HG03108 (cell line): ENCODE data around the gene PAMR1.
A peak's percentile ranks its signal among the peaks of the same experiment; 100 is the strongest.

Experiments used
- ATAC-seq: cut with Tn5 transposase; IDR thresholded peaks from one replicate; pipeline ENCODE4 v1.9.1; 2021; ENCODE audit warnings: moderate library complexity; ENCODE audit not compliant: unreplicated experiment

PAMR1 gene

GRCh38 chr11:35501776-35502175 is 23.6 kb downstream of the PAMR1 start:
- ATAC-seq, result no peak

- ATAC-seq, result no peak
Measured at GRCh38 chr11:35500744-35501143, 24.7 kb downstream of the PAMR1 start.

- ATAC-seq, result no peak
Measured at GRCh38 chr11:35496416-35496815, 29.0 kb downstream of the PAMR1 start.

- no peak for ATAC-seq
Measured at GRCh38 chr11:35494957-35495490, 30.4 kb downstream of the PAMR1 start.

GRCh38 chr11:35491231-35491871 is 34.1 kb downstream of the PAMR1 start:
- ATAC-seq, result no peak

DNA sequence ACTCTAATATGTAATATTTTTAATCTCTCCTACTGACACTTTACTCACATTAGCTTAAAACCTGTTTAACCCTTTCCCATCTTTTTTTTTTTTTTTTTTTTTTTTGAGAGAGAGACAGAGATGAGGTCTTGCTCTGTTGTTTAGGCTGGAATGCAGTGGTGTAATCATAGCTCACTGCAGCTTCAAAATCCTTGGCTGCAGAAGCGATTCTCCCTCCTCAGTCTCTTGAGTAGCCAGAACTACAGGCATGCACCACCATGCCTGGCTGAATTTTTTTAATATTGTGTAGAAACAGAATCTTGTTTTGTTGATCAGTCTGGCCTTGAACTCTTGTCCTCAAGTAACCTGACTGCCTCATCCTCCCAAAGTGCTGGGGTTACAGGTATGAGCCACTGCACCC is 37.3 kb downstream of the PAMR1 start:
- no peak for ATAC-seq

DNA sequence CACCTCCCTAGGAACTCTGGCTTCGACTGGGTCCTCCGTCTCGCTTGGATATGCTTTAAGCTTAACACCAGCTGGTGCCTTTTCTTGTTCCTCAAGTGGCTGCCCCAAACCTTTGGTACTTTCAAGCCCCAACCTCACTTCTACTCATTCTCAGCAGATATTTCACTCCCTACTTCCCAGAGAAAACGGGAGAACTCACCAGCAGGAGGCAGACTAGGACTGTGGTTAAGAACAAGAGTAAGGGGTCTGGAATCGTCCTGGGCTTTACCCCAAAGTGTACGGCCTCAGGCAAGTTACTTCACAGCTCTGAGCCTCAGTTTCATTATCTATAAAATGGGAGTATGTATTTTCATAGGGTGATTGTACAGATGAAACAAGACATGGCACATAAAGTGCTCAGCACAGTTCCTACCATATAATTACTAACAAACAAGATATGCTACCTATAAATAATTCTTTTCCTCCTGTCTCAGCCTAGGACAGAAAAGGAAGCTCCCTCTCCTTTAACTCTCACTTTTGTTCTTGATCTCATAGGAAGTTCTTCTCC is 37.8 kb downstream of the PAMR1 start:
- ATAC-seq, result no peak

DNA sequence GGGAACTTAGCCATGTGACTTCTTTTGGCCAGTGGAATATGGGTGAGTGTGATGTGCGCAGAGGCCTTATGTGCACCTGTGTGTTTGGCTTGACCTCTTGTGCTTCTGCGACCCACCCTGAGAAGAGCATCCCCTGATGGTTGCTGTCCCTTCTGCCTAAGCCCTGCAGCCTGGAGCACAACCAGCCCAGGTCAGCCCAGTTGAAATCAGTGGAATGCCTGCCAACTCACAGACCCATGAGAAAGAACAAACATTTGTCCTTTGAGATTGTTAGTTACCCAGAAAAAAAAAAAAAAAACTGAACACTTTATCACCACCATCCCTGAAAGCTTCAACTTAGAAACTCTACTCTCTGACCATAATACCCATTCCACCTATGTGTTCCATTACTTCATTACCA is 38.5 kb downstream of the PAMR1 start:
- ATAC-seq, result no peak

DNA sequence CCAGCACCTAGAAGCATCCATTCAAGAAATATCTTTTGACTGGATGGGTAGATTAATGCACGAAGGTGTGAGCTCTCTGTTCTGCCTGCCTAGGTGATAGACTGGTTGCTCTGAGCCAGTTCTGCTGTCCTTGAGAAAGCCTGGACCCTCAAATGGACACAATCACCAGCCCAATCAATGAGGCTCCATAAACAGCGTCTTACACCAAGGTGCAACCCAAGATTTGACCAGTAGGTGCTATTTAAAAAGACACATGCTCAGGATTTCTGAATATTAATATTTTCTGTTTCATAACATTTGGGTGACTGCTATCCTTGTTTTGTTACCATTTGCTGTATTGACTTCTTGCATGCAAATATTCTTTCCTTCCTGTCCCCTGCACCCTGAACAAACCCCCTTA is 39.0 kb downstream of the PAMR1 start:
- ATAC-seq, result no peak

- ATAC-seq, result peak; percentile 85
Measured at GRCh38 chr11:35485656-35486322, 39.6 kb downstream of the PAMR1 start.

GRCh38 chr11:35484435-35484834 is 41.0 kb downstream of the PAMR1 start:
- ATAC-seq, result no peak

DNA sequence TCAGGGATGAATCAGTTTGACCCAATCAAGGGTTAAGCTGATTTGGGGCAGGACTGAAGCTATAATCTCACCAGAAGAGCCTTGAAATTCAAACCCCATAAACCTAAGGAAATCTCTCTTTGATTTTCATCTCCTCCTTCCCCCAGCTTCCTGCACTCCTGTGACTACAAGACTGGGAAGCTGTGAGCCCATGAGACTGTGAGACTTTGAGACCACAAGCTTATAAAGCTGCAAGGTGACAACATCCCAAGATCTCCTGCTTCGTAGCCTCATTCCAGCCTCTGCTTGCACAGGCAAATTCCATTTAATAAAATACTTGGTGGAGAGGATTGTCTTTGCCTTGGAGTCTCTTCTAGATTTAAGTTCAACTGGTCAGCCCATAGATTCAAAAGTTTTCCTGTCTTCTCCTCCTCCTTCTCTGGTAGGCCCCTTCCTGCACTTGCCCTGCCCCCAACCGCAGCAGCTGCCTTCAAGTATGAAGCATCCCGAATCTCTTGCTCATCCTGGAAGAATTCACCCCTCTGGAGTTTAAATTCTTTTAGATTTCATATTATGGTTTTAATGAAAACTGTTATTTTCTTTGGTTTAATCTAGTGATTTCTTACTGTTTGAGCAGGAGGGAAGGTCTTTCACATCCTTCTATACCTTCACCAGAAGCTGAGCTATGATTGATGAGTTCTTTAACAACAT is 42.1 kb downstream of the PAMR1 start:
- no peak for ATAC-seq

- no peak for ATAC-seq
Measured at GRCh38 chr11:35479731-35480130, 45.7 kb downstream of the PAMR1 start.

DNA sequence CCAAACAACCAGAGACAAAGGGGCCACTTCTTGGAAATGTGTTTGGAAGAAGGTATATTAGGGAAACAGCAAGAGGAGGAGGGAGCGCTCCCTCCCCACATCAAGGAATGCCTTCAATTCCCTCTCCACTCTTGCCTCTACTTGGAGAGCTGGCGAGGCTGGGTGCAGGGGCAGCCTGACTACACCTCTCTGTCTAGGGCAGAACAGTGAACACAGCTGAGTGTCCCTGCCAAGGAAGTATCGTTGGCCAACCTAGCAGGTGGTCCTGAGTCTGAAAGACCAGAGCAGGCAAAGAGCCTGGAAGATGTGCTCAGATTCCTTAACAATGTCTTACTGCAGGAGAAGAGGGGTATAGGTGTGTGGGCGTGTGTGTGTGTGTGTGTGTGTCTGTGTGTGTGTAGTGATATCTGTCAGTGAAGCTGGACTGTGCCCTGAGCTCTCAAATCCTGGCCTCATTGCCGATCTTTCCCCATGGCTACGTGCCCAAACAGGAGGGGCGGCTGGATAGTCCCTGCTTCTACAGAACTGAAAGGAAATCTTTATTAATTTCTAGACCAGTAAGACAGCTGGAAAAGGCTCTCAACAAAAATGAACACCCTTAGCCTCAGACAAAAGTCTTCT is 46.8 kb downstream of the PAMR1 start:
- no peak for ATAC-seq

DNA sequence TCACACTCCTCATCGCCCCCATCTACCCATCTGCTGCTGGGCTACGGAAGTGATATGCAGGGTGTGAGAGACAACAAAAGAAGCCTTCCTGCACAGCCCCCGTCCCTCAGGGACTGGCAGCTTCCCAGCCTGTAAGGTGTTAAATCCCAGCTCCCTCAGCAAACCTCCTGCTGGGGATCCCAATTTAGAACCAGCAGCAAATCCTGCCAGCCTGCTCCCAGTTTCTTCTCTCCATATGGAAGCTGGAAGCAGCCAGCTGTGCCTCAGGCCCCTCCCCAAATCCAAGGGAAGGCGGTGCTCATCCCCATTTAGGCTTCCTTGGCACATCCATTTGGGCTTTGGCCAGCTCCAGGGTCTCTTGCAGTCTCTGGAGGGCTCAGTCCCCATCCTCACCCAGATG is 47.5 kb downstream of the PAMR1 start:
- ATAC-seq, result no peak

DNA sequence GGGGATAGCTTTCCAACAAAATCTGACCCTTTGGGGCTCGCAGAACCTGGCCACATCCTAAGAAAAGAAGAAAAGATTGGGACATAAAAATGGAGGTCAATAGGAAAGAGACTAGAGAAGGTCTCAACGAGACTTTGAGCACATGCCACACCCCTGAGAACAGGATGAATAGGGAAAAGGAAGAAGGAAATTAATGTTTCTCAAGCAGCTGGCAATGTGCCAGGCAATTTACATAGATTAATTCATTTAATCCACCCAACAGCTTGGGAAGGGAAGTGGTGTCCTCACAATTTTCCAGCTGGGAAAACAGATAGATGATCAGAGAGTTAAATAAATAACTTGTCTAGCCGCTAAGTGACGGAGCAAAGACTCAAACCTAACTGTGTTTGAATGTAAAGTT is 50.7 kb downstream of the PAMR1 start:
- no peak for ATAC-seq

DNA sequence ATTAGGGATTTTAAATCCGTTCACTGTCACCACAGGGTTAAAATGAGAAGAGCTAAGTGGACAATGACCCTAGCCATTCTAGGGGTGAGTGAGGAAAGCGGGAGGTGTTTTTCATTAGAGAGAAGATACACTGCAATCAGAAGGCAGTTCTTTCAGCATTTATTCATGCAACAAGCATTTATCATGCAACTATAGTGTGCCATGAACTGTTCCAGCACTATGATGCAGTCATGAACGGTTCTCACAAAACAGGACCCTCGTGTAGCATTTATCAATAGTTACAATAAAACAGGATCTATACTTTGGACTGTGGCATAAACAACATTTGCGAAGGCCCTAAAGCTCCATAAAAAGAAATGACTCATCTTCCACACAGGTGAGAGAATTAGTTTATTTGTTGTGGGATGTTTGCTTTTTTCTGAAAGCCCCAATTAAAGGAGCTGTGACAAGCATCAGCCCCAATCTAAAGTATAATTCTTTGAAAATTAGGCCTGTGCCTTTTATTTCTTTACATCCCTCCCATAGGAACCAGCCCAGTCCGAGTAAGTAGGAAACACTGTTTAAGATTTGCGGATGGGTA is 51.5 kb downstream of the PAMR1 start:
- no peak for ATAC-seq

DNA sequence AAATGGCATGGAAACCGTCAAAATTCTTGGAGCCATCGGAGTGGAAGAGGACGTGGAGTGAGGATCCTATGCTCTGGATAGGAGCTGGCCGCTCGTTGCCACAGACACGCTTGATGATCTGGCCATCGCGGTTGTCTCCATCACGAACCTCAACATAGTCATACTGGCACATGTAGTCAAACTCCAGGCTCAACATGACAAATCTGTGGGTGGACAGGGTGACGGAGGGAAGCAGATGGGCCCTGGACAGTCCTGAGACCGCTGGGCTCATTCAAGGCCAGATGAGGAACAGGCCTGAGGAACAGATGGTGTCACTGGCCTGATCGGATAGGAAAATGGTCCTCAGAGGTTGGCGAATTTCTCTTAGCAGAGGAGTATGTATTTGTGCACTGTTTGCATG is 54.8 kb downstream of the PAMR1 start:
- no peak for ATAC-seq

GRCh38 chr11:35466058-35466457 is 59.4 kb downstream of the PAMR1 start:
- ATAC-seq, result no peak

GRCh38 chr11:35464308-35464707 is 61.1 kb downstream of the PAMR1 start:
- ATAC-seq, result no peak

DNA sequence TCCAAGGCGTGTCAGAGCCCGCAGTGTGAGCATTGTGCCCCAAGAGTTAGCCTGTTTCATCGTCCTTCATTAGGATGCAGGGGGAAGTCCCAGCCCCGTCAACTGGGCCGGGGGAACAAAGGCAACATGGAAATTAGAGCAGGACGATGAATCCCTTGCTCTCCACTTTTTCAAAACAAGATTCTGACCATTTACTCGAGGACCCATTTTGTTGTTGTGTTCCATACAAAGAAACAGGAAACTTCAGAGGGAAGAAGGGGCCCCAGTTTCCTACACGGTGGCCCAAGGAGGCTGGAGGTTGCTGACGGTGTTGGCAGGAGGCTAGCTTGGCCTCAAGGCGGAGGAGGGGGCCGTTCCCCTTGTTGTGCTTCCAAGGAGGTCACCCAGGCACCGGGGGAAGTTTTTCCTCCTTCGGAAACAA is 62.1 kb downstream of the PAMR1 start:
- no peak for ATAC-seq
